ENCODE measurements around the gene REG4. TPM values are rescaled to one million over a fixed set of nuclear protein-coding genes. Genes with fewer than 3 reads are reported as not detected.

Gene REG4
- polyA plus RNA-seq, 3 donors, result not detected

GRCh38 chr1:119774746-119775490 lies 36.3 kb downstream of the REG4 start:
- Histone ChIP-seq H3K79me2 (ENCODE audit: insufficient read depth, low read length) (no peaks in the 10 kb centered on the region), H3K4me3 (replicated peaks in 1 of 3; ENCODE audit: low read depth in 2 of 3, low read length in 3 of 3) (no peak overlapping the region), H3K4me1 (ENCODE audit: control insufficient read depth in 1 of 2, insufficient read depth in 2 of 2, low read length in 2 of 2) (no peaks in the 10 kb centered on the region), H2AFZ (ENCODE audit: insufficient read depth, low read depth, low read length, poor library complexity, severe bottlenecking) (no peak overlapping the region), H3K9ac (ENCODE audit: insufficient read depth, low read length, poor library complexity, severe bottlenecking) (no peak overlapping the region), H3K36me3 (replicated peaks in 1 of 2; ENCODE audit: control insufficient read depth in 1 of 2, insufficient read depth in 2 of 2, low read length in 2 of 2) (no peaks in the 10 kb centered on the region), H4K20me1 (ENCODE audit: insufficient read depth, low read length) (no peaks in the 10 kb centered on the region), H3K9me3 (replicated peaks in 1 of 2; ENCODE audit: control insufficient read depth in 1 of 2, insufficient read depth in 1 of 2, low read length in 2 of 2) (no peaks in the 10 kb centered on the region), H3K27me3 (ENCODE audit: control insufficient read depth in 2 of 2, insufficient read depth in 2 of 2, low read length in 2 of 2) (no peaks in the 10 kb centered on the region), H3K4me2 (replicated peaks; ENCODE audit: extremely low read depth, low read length, poor library complexity, severe bottlenecking) (no peak overlapping the region), H3K27ac (ENCODE audit: low read depth in 1 of 2, low read length in 2 of 2) (no peak overlapping the region)
- Mint-ChIP-seq H3K9me3 (no peaks in the 10 kb centered on the region), H3K4me3 (no peak overlapping the region), H3K27me3 (ENCODE audit: low read depth in 3 of 3) (peaks cover 0 to 1% (median 0%) of the 10 kb centered on the region in 3 donors), H3K4me1 (peaks cover 6% of the 10 kb centered on the region), H3K27ac (no peak overlapping the region), H3K36me3 (no peaks in the 10 kb centered on the region)
- WGBS (ENCODE audit: insufficient coverage), result 80% methylated on average over 3 of the region's 7 CpGs
- intact Hi-C loops (cut with micrococcal nuclease), result no loop called here
- no peak for DNase-seq
- TF ChIP-seq CTCF (IDR thresholded peaks at IDR 0.05), result no peak

GRCh38 chr1:119773711-119774241 lies 37.5 kb downstream of the REG4 start:
- WGBS (ENCODE audit: insufficient coverage), result 83% methylated on average over 1 of the region's 3 CpGs
- no peak overlapping the region for H3K4me2 ChIP-seq (replicated peaks; ENCODE audit: extremely low read depth, low read length, poor library complexity, severe bottlenecking)
- DNase-seq, result no peak
- H3K27me3 ChIP-seq (ENCODE audit: control insufficient read depth in 2 of 2, insufficient read depth in 2 of 2, low read length in 2 of 2), result no peaks in the 10 kb centered on the region
- Mint-ChIP-seq H3K36me3 (no peaks in the 10 kb centered on the region), H3K27ac (peak overlapping the region in 1 of 7 donors; percentile 2), H3K4me1 (peaks cover 6% of the 10 kb centered on the region), H3K4me3 (no peak overlapping the region), H3K27me3 (ENCODE audit: low read depth in 3 of 3) (peaks cover 0 to 1% (median 0%) of the 10 kb centered on the region in 3 donors), H3K9me3 (no peaks in the 10 kb centered on the region)
- no peak overlapping the region for H2AFZ ChIP-seq (ENCODE audit: insufficient read depth, low read depth, low read length, poor library complexity, severe bottlenecking)
- H3K79me2 ChIP-seq (ENCODE audit: insufficient read depth, low read length), result no peaks in the 10 kb centered on the region
- no peak overlapping the region for H3K4me3 ChIP-seq (replicated peaks in 1 of 3; ENCODE audit: low read depth in 2 of 3, low read length in 3 of 3)
- H3K9me3 ChIP-seq (replicated peaks in 1 of 2; ENCODE audit: control insufficient read depth in 1 of 2, insufficient read depth in 1 of 2, low read length in 2 of 2), result no peaks in the 10 kb centered on the region
- TF ChIP-seq CTCF (IDR thresholded peaks at IDR 0.05), result no peak
- H3K27ac ChIP-seq (ENCODE audit: low read depth in 1 of 2, low read length in 2 of 2), result no peak overlapping the region
- intact Hi-C loops (cut with micrococcal nuclease), result no loop called here
- no peaks in the 10 kb centered on the region for H4K20me1 ChIP-seq (ENCODE audit: insufficient read depth, low read length)
- no peaks in the 10 kb centered on the region for H3K36me3 ChIP-seq (replicated peaks in 1 of 2; ENCODE audit: control insufficient read depth in 1 of 2, insufficient read depth in 2 of 2, low read length in 2 of 2)
- no peaks in the 10 kb centered on the region for H3K4me1 ChIP-seq (ENCODE audit: control insufficient read depth in 1 of 2, insufficient read depth in 2 of 2, low read length in 2 of 2)
- no peak overlapping the region for H3K9ac ChIP-seq (ENCODE audit: insufficient read depth, low read length, poor library complexity, severe bottlenecking)

All from CD14-positive monocyte (primary cell).